Body of pancreas (tissue), 4 donors: ENCODE data around the gene B3GNT2. TPM values are rescaled to one million over a fixed set of nuclear protein-coding genes. Genes with fewer than 3 reads are reported as not detected.

Source experiments
- ATAC-seq: fragments of 150-250 bp; one replicate; pipeline ENCODE4 v1.9.1; 2016
- DNase-seq, 4 donors: peaks; one replicate each; pipeline ENCODE4 v3.0.0-alpha.2; 2019
- H3K27ac ChIP-seq, 4 donors: fragments of 200-600 bp; sonication (generic); 1 replicate in 3 of 4; 2 replicates in 1 of 4; pipeline versions ENCODE4 v1.5.1 to v1.6.1; 2016 to 2019; ENCODE audit warnings: mild to moderate bottlenecking in 1 of 4, mixed read lengths in 1 of 4, moderate library complexity in 1 of 4
- H3K27me3 ChIP-seq, 2 donors: fragments of 200-600 bp; sonication (generic); one replicate each; pipeline ENCODE4 v1.6.0; 2016; ENCODE audit warnings: mild to moderate bottlenecking in 1 of 2
- H3K36me3 ChIP-seq, 2 donors: fragments of 200-600 bp; sonication (generic); replicated peaks in 1 of 2; 2 replicates each; pipeline ENCODE4 v1.5.1; 2016; ENCODE audit warnings: low read depth in 2 of 2; ENCODE audit not compliant: insufficient read depth in 1 of 2
- H3K4me1 ChIP-seq: fragments of 200-600 bp; sonication (generic); one replicate; pipeline ENCODE4 v1.6.0; 2016
- H3K4me3 ChIP-seq, 2 donors: fragments of 200-600 bp; sonication (generic); 1 replicate in 1 of 2; 2 replicates in 1 of 2; pipeline ENCODE4 v1.5.1; 2016 to 2019
- H3K9me3 ChIP-seq, 3 donors: fragments of 200-600 bp; sonication (generic); 1 replicate in 2 of 3; 2 replicates in 1 of 3; pipeline ENCODE4 v1.5.1; 2016
- POLR2A ChIP-seq, 3 donors: fragments of 450-650 bp; IDR thresholded peaks; one replicate each; pipeline ENCODE4 v1.6.1; 2016; ENCODE audit warnings: antibody characterized with exemption in 3 of 3, mild to moderate bottlenecking in 2 of 3
- WGBS, 2 donors: methylation state at CpG; one replicate each; pipeline ENCODE4 v1.1.5; 2017; 5-methylcytosine and 5-hydroxymethylcytosine counted together
- intact Hi-C: fragments of 100-400 bp; cut with DNase I; formaldehyde crosslinking; loops from one replicate; pipeline ENCODE4 v1.15.1; 2023
- total RNA-seq, 2 donors: library from RNA; depleted of rRNA; stranded (reverse); fragments of >200 nt; gene quantifications; one replicate each; pipeline ENCODE4 v1.1.0, GENCODE V29; 2016
- TF ChIP-seq, protein P1 (sequence below), 7 experiments: fragments of 450-650 bp in 4 of 7; fragments of 200-600 bp in 3 of 7; sonication (generic) in 3 of 7; IDR thresholded peaks; one replicate each; pipeline ENCODE4 v1.5.1; 2016 to 2019; ENCODE audit warnings: antibody characterized with exemption in 7 of 7

Gene B3GNT2
- total RNA-seq, 2 donors from 2014 or later = 12.2 to 15.8 TPM

DNA sequence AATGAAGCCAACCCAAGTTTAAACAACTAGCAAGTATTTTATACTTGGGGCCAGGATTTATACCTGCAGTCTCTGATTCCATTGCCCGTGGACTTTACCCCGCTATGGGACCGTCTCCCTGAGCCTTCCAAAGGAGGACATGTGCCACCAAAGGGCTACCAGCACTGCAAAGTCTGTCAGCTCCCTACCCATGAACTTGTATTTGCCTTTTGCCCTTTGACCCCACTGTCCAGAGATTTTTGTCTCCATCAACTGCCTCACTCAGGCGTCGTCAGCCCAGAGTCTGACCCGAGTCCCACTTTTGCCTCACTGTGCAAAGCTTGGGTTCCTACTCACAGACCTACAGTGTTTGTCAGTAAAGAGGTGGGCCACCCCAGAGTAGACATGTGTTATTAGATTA lies 40.6 kb downstream of the B3GNT2 start:
- no peaks in the 10 kb centered on the region for H3K9me3 ChIP-seq
- no peaks in the 10 kb centered on the region for H3K27me3 ChIP-seq
- TF ChIP-seq, protein P1, sequence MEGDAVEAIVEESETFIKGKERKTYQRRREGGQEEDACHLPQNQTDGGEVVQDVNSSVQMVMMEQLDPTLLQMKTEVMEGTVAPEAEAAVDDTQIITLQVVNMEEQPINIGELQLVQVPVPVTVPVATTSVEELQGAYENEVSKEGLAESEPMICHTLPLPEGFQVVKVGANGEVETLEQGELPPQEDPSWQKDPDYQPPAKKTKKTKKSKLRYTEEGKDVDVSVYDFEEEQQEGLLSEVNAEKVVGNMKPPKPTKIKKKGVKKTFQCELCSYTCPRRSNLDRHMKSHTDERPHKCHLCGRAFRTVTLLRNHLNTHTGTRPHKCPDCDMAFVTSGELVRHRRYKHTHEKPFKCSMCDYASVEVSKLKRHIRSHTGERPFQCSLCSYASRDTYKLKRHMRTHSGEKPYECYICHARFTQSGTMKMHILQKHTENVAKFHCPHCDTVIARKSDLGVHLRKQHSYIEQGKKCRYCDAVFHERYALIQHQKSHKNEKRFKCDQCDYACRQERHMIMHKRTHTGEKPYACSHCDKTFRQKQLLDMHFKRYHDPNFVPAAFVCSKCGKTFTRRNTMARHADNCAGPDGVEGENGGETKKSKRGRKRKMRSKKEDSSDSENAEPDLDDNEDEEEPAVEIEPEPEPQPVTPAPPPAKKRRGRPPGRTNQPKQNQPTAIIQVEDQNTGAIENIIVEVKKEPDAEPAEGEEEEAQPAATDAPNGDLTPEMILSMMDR (IDR thresholded peaks at IDR 0.05) = no peak
- no peak for TF ChIP-seq POLR2A (IDR thresholded peaks at IDR 0.05)
- no peak overlapping the region for H3K27ac ChIP-seq
- H3K4me1 ChIP-seq = no peaks in the 10 kb centered on the region
- WGBS, 2 donors = 92 to 97% methylated on average over 6 of the region's 6 CpGs
- H3K4me3 ChIP-seq = no peak overlapping the region
- DNase-seq (no peak), ATAC-seq (no peak)
- no peaks in the 10 kb centered on the region for H3K36me3 ChIP-seq
- intact Hi-C loops = no loop called here

DNA sequence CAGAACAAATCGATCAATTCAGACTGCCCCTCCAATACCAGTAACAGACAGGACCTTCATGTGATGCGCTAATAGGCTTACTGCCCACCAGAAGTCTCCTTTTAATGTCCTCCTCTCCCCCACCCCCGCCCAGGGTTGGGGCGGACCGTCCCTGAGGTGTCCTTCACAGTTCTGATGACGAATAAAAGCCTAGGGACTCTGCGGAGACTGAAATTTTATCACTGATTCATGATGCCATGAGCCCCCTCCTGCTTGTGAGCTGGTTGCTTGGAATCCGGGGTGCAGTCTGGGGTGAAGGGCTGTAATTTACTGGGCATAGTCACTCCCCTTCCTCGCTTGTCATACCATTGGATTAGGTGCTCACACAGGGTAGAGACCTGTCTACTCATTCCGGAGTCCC lies 42.3 kb downstream of the B3GNT2 start:
- WGBS, 2 donors = 92 to 98% methylated on average over 7 to 10 of the region's 10 CpGs

GRCh38 chr2:62240546-62240945 lies 44.6 kb downstream of the B3GNT2 start:
- TF ChIP-seq, protein P1 (IDR thresholded peaks at IDR 0.05) = no peak
- TF ChIP-seq POLR2A (IDR thresholded peaks at IDR 0.05) = no peak
- H3K27me3 ChIP-seq = no peaks in the 10 kb centered on the region

More for the DNA sequence above, 42.3 kb downstream of the B3GNT2 start:
- Histone ChIP-seq H3K9me3 (no peaks in the 10 kb centered on the region), H3K27me3 (no peaks in the 10 kb centered on the region), H3K36me3 (no peaks in the 10 kb centered on the region), H3K4me3 (no peak overlapping the region), H3K4me1 (no peaks in the 10 kb centered on the region), H3K27ac (no peak overlapping the region)
- intact Hi-C loops = no loop called here
- ATAC-seq (no peak), DNase-seq (no peak)
- TF ChIP-seq, protein P1 (IDR thresholded peaks at IDR 0.05) = no peak
- TF ChIP-seq POLR2A (IDR thresholded peaks at IDR 0.05) = no peak

DNA sequence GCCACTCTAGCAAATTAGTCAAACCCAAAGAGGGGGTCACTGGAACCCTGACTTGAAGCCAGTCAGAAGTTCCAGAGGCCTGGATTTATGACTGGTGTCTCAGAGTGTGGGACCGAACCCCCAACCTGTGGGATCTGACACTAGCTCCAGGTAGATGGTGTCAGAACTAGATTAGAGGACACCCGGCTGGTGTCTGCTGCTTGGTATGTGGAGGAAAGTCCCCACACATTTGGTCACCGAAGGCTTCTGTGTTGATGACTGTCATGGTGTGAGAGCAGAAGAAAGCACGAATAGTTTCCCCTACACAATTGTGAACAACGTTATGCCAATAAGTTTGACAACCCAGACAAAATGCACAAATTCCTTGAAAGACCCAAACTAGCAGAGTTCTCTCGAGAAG lies 48.1 kb downstream of the B3GNT2 start:
- Histone ChIP-seq H3K36me3 (no peaks in the 10 kb centered on the region), H3K4me3 (no peak overlapping the region), H3K9me3 (no peaks in the 10 kb centered on the region), H3K27me3 (no peaks in the 10 kb centered on the region), H3K27ac (no peak overlapping the region), H3K4me1 (no peaks in the 10 kb centered on the region)
- TF ChIP-seq, protein P1 (IDR thresholded peaks at IDR 0.05) = no peak
- TF ChIP-seq POLR2A (IDR thresholded peaks at IDR 0.05) = no peak
- WGBS, 2 donors = 72 to 91% methylated on average over 6 of the region's 6 CpGs
- ATAC-seq = no peak
- intact Hi-C loops = no loop called here
- DNase-seq = no peak

More at GRCh38 chr2:62240546-62240945, 44.6 kb downstream of the B3GNT2 start:
- no peak overlapping the region for H3K27ac ChIP-seq
- intact Hi-C loops = no loop called here
- 95% methylated on average over 8 to 9 of the region's 9 CpGs for WGBS, 2 donors
- no peak for ATAC-seq
- DNase-seq = no peak
- H3K4me3 ChIP-seq = no peak overlapping the region
- no peaks in the 10 kb centered on the region for H3K36me3 ChIP-seq
- no peaks in the 10 kb centered on the region for H3K9me3 ChIP-seq
- H3K4me1 ChIP-seq = no peaks in the 10 kb centered on the region

- ATAC-seq (no peak), DNase-seq (no peak)
- no peak overlapping the region for H3K27ac ChIP-seq
- H3K4me1 ChIP-seq = no peaks in the 10 kb centered on the region
- H3K9me3 ChIP-seq = no peaks in the 10 kb centered on the region
- 80 to 83% methylated on average over 3 of the region's 3 CpGs for WGBS, 2 donors
- no peaks in the 10 kb centered on the region for H3K36me3 ChIP-seq
- no peaks in the 10 kb centered on the region for H3K27me3 ChIP-seq
- no peak overlapping the region for H3K4me3 ChIP-seq
- intact Hi-C loops = no loop called here
- TF ChIP-seq, protein P1 (IDR thresholded peaks at IDR 0.05) = no peak
- TF ChIP-seq POLR2A (IDR thresholded peaks at IDR 0.05) = no peak
Measured at GRCh38 chr2:62248226-62248625, 52.3 kb downstream of the B3GNT2 start.
